ENCODE measurements around the gene ROBO2.

DNA sequence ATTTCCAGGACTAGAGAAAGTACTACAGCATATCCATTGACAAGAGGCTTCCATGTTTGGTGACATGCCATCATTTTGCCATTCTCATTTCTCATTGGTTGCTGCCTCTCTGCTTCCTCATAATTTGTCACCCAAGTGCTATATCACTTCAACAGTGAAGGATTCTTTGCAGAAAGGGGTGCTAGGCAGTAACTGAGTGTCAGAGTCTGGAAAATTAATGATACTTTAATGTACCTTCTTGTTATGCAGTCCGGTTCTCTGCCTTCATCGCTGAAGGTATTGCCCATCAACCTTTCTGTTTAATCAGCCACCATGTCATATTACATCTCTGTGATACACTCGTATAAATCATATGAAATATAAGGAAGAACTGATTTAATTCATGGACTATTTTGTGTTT is 550.3 kb downstream of the ROBO2 start:
- TF ChIP-seq POLR2A (IDR thresholded peaks at IDR 0.05) (no peak), POLR2AphosphoS5 (IDR thresholded peaks at IDR 0.05) (no peak)
- TF ChIP-seq, protein P1, sequence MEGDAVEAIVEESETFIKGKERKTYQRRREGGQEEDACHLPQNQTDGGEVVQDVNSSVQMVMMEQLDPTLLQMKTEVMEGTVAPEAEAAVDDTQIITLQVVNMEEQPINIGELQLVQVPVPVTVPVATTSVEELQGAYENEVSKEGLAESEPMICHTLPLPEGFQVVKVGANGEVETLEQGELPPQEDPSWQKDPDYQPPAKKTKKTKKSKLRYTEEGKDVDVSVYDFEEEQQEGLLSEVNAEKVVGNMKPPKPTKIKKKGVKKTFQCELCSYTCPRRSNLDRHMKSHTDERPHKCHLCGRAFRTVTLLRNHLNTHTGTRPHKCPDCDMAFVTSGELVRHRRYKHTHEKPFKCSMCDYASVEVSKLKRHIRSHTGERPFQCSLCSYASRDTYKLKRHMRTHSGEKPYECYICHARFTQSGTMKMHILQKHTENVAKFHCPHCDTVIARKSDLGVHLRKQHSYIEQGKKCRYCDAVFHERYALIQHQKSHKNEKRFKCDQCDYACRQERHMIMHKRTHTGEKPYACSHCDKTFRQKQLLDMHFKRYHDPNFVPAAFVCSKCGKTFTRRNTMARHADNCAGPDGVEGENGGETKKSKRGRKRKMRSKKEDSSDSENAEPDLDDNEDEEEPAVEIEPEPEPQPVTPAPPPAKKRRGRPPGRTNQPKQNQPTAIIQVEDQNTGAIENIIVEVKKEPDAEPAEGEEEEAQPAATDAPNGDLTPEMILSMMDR (IDR thresholded peaks at IDR 0.05), result no peak
